PC-9 (cell line): ENCODE measurements around the gene SYT2. TPM values are rescaled to one million over a fixed set of nuclear protein-coding genes. Genes with fewer than 3 reads are reported as not detected.
"Not testable (repeated sequence)": the region's sequence is repeated elsewhere in the genome, so short reads cannot be mapped to it uniquely, and the experiment has no call there.

Experiments
- BruUV-seq: library from RNA; stranded (reverse); fragments of 400-500 nt; replicated peaks from 2 replicates; lab custom pipeline; 2021; lab: Mats Ljungman, UMichigan
- CTCF ChIA-PET: fragments of 300-600 bp; sonication (Branson Sonifier 250); formaldehyde crosslinking; loops from one replicate; lab custom pipeline; 2022; ENCODE audit warnings: antibody characterized with exemption; lab: Charles Lee
- POLR2A ChIA-PET: fragments of 300-600 bp; sonication (Branson Sonifier 250); formaldehyde crosslinking; loops from one replicate; lab custom pipeline; 2022; ENCODE audit warnings: antibody characterized with exemption; ENCODE audit not compliant: unreplicated experiment; lab: Charles Lee
- DNase-seq, 2 experiments: peaks; one replicate each; pipeline versions ENCODE4 v3.0.0 to v3.0.0-alpha.2; 2015 to 2022; ENCODE audit warnings: mixed read lengths in 1 of 2
- H2AFZ ChIP-seq: fragments of 200-600 bp; sonication (generic); 2 replicates; pipeline ENCODE4 v1.8.1; 2017; ENCODE audit warnings: antibody characterized with exemption
- H3F3A ChIP-seq: fragments of 200-600 bp; sonication (generic); 2 replicates; pipeline ENCODE4 v1.8.1; 2017; ENCODE audit warnings: antibody characterized with exemption, mild to moderate bottlenecking, low read depth; ENCODE audit not compliant: insufficient read depth
- H3K27ac ChIP-seq: fragments of 200-600 bp; sonication (generic); 2 replicates; pipeline ENCODE4 v1.6.1; 2016; ENCODE audit warnings: mixed run types
- H3K27me3 ChIP-seq: fragments of 200-600 bp; sonication (generic); 2 replicates; pipeline ENCODE4 v1.6.1; 2016; ENCODE audit warnings: low read depth, mixed run types; ENCODE audit not compliant: insufficient read depth
- H3K36me3 ChIP-seq: fragments of 200-600 bp; sonication (generic); 2 replicates; pipeline ENCODE4 v1.6.1; 2016; ENCODE audit warnings: low read depth, mixed run types
- H3K4me1 ChIP-seq: fragments of 200-600 bp; sonication (generic); replicated peaks from 2 replicates; pipeline ENCODE4 v1.6.1; 2016; ENCODE audit warnings: mixed run types; ENCODE audit not compliant: insufficient read depth
- H3K4me2 ChIP-seq: fragments of 200-600 bp; sonication (generic); 2 replicates; pipeline ENCODE4 v1.6.1; 2017; ENCODE audit warnings: mixed run types
- H3K4me3 ChIP-seq: fragments of 200-600 bp; sonication (generic); 2 replicates; pipeline ENCODE4 v1.6.1; 2016; ENCODE audit warnings: mixed run types
- H3K79me2 ChIP-seq: fragments of 200-600 bp; sonication (generic); 2 replicates; pipeline ENCODE4 v1.6.1; 2017; ENCODE audit warnings: low read depth, mixed run types
- H3K9me2 ChIP-seq: fragments of 200-600 bp; sonication (generic); 2 replicates; pipeline ENCODE4 v1.8.1; 2017; ENCODE audit warnings: mild to moderate bottlenecking; ENCODE audit not compliant: insufficient read depth
- H3K9me3 ChIP-seq: fragments of 200-600 bp; sonication (generic); 2 replicates; pipeline ENCODE4 v1.8.1; 2016; ENCODE audit warnings: low read depth; ENCODE audit not compliant: insufficient read depth
- H4K20me1 ChIP-seq: fragments of 200-600 bp; sonication (generic); 2 replicates; pipeline ENCODE4 v1.8.1; 2017; ENCODE audit not compliant: insufficient read depth
- EZH2 ChIP-seq: fragments of 200-600 bp; sonication (generic); IDR thresholded peaks from 2 replicates; pipeline ENCODE4 v1.8.0; 2017; ENCODE audit warnings: antibody characterized with exemption, low read depth
- intact Hi-C: fragments of 100-400 bp; cut with micrococcal nuclease; formaldehyde crosslinking; loops from one replicate; pipeline ENCODE4 v1.10.0; 2022; ENCODE audit not compliant: unreplicated experiment
- total RNA-seq: library from RNA; stranded (reverse); gene quantifications from 2 replicates; pipeline ENCODE4 v1.2.3, GENCODE V29; 2021
- TF ChIP-seq, protein P1 (sequence below): fragments of 200-600 bp; sonication (generic); conservative IDR thresholded peaks from 2 replicates; pipeline ENCODE4 v1.6.1; 2017; ENCODE audit warnings: mixed run types, antibody characterized with exemption, mild to moderate bottlenecking, moderate library complexity

The SYT2 gene
- total RNA-seq, 1 experiment from 2014 or later: 0.07 TPM

DNA sequence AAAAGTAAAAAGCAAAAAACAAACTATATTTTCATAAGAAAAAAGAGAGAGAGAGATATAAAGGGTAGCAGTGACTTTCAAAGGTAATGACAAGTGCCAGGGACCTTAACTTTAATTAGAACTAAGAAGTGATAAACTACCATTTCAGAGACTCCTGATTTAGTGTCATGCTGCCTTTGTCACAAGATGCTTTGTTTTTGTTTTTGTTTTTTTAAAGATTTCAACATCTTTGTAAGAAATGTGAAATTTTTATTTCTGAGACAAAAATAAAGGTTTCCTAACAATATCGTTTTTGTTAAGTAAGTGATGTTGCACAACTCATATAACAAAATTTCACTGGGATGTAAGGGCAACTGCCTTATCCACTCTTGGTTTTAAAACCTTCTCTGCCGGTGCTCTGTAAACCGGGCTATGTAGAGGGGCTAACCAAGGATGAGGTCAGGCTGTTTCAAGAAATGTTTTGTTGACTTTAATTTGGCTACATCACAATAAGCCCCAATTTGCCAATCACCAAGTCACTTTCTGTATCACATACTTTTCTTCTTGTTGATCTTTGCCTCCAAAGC, 35.2 kb upstream of the SYT2 start:
- Histone ChIP-seq H3K4me3 (no peak overlapping the region), H3K79me2 (no peaks in the 10 kb centered on the region), H3K9me2 (no peaks in the 10 kb centered on the region), H3K4me1 (no peaks in the 10 kb centered on the region), H3K36me3 (peaks cover 53% of the 10 kb centered on the region), H3K4me2 (no peak overlapping the region), H3F3A (peaks cover 3% of the 10 kb centered on the region; the same call in 1 of the 2 replicates), H3K9me3 (no peaks in the 10 kb centered on the region), H4K20me1 (peaks cover 17% of the 10 kb centered on the region), H3K27ac (no peak overlapping the region), H2AFZ (no peak overlapping the region), H3K27me3 (no peaks in the 10 kb centered on the region)
- ChIA-PET POLR2A (no interaction called here), CTCF (no interaction called here)
- no peak for DNase-seq
- intact Hi-C loops: no loop called here
- BruUV-seq: no TSS peak
- TF ChIP-seq, protein P1, sequence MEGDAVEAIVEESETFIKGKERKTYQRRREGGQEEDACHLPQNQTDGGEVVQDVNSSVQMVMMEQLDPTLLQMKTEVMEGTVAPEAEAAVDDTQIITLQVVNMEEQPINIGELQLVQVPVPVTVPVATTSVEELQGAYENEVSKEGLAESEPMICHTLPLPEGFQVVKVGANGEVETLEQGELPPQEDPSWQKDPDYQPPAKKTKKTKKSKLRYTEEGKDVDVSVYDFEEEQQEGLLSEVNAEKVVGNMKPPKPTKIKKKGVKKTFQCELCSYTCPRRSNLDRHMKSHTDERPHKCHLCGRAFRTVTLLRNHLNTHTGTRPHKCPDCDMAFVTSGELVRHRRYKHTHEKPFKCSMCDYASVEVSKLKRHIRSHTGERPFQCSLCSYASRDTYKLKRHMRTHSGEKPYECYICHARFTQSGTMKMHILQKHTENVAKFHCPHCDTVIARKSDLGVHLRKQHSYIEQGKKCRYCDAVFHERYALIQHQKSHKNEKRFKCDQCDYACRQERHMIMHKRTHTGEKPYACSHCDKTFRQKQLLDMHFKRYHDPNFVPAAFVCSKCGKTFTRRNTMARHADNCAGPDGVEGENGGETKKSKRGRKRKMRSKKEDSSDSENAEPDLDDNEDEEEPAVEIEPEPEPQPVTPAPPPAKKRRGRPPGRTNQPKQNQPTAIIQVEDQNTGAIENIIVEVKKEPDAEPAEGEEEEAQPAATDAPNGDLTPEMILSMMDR: no peak
- TF ChIP-seq EZH2: no peak

DNA sequence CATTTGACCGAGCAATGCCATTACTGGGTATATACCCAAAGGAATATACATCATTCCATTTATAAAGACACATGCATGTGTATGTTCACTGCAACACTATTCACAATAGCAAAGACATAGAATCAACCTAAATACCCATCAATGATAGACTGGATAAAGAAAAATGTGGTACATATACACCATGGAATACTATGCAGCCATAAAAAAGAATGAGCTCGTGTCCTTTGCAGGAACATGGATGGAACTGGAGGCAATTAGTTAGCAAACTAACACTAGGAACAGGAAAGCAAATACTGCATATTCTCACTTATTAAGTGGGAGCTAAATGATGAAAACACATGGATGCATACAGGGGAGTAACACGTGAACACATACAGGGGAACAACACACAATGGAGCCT, 34.5 kb upstream of the SYT2 start:
- H3K36me3 ChIP-seq: peaks cover 53% of the 10 kb centered on the region
- DNase-seq, BruUV-seq, H3K27ac ChIP-seq, intact Hi-C loops, POLR2A ChIA-PET, H3K4me2 ChIP-seq, H3K79me2 ChIP-seq, H3K4me1 ChIP-seq, H3F3A ChIP-seq, H3K4me3 ChIP-seq, H3K27me3 ChIP-seq, H3K9me3 ChIP-seq, H3K9me2 ChIP-seq, H2AFZ ChIP-seq: not testable (repeated sequence)
- CTCF ChIA-PET: interaction anchor here (0.6 kb wide), 1 partner anchor 37 kb away, joined by 3 read pairs; no protein-coding TSS in a partner anchor
- peaks cover 17% of the 10 kb centered on the region for H4K20me1 ChIP-seq

DNA sequence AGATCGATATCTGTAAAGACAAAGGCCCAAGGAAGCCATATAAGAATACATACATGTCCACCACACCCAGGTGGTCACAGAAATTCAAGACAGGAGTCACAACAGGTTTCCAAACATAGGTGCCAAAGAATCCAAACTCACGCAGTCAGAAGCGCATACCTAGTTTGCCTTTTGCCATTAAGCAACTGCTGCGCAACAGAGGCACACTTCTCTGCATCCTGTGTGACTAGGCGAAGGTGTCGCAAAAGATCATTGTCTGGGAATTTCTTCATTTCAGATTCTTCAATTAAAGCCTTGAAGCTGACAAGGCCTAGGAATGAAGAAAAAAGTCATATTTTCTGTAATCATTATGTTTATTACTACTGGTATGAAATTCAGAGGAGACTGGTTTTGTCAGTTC, 32.2 kb upstream of the SYT2 start:
- Histone ChIP-seq H3K36me3 (peaks cover 57% of the 10 kb centered on the region), H3K9me3 (no peaks in the 10 kb centered on the region), H3K79me2 (no peaks in the 10 kb centered on the region), H3K9me2 (no peaks in the 10 kb centered on the region), H3K4me3 (no peak overlapping the region), H3K27me3 (no peaks in the 10 kb centered on the region), H3K27ac (no peak overlapping the region), H4K20me1 (peaks cover 25% of the 10 kb centered on the region), H2AFZ (no peak overlapping the region), H3K4me2 (no peak overlapping the region), H3F3A (peaks cover 3% of the 10 kb centered on the region; the same call in 1 of the 2 replicates), H3K4me1 (no peaks in the 10 kb centered on the region)
- CTCF ChIA-PET: no interaction called here
- TF ChIP-seq EZH2: no peak
- TF ChIP-seq, protein P1: no peak
- DNase-seq: no peak
- no TSS peak for BruUV-seq
- intact Hi-C loops: no loop called here
- POLR2A ChIA-PET: no interaction called here

DNA sequence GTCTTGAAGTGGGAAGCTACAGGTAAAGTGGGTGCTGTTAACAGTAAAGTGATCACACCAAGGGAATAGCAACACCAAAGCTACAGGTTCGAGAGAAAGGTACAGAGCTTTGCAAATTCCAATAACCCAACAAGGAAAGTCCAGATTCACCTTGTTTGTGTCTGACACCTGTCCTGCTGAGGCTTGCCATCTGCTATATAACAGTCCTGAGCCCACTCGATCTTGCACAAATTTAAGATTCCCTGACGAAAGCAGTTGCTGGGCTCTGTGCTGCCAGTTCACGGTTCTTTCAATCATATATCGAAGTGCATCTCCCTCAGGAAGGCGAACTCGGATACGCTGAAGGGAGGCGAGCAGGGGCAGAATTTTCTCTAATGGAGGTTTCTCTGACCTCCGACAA, 23.0 kb upstream of the SYT2 start:
- Histone ChIP-seq H3F3A (0 out of 2 replicates have a peak, but pooled peaks cover 4% of the 10 kb centered on the region), H3K9me3 (no peaks in the 10 kb centered on the region), H3K4me1 (no peaks in the 10 kb centered on the region), H3K9me2 (no peaks in the 10 kb centered on the region), H2AFZ (no peak overlapping the region), H3K36me3 (peaks cover 57% of the 10 kb centered on the region), H3K27me3 (no peaks in the 10 kb centered on the region), H3K4me3 (no peak overlapping the region), H4K20me1 (peaks cover 14% of the 10 kb centered on the region; the same call in 1 of the 2 replicates), H3K4me2 (no peak overlapping the region), H3K79me2 (no peaks in the 10 kb centered on the region), H3K27ac (no peak overlapping the region)
- DNase-seq: no peak
- intact Hi-C loops: loop anchor here (10.0 kb wide), 1 partner anchor 182 kb away; no protein-coding TSS in a partner anchor
- CTCF ChIA-PET: no interaction called here
- no TSS peak for BruUV-seq
- POLR2A ChIA-PET: no interaction called here
- TF ChIP-seq, protein P1: no peak
- no peak for TF ChIP-seq EZH2
